Liver (tissue), 3 donors: ENCODE results near the gene LPXN.

Source experiments
- EGR1 ChIP-seq, 2 donors: IDR thresholded peaks; 2 replicates each; pipeline ENCODE4 v1.6.1; 2016 to 2018; ENCODE audit warnings: antibody characterized with exemption in 2 of 2, low read depth in 2 of 2
- JUND ChIP-seq, 2 donors: IDR thresholded peaks; 2 replicates each; pipeline ENCODE4 v1.6.1; 2016; ENCODE audit warnings: antibody characterized with exemption in 2 of 2
- RAD21 ChIP-seq, 2 donors: IDR thresholded peaks; 2 replicates each; pipeline ENCODE4 v1.6.1; 2016; ENCODE audit warnings: antibody characterized with exemption in 2 of 2, mild to moderate bottlenecking in 2 of 2
- TAF1 ChIP-seq: conservative IDR thresholded peaks from 2 replicates; pipeline ENCODE4 v1.6.1; 2016; ENCODE audit warnings: antibody characterized with exemption, mild to moderate bottlenecking
- TF ChIP-seq, protein P1 (sequence below): fragments of 150-350 bp; IDR thresholded peaks from 2 replicates; pipeline ENCODE4 v1.5.1; 2017; ENCODE audit warnings: improper control_type of control experiment, low read depth, low read length; ENCODE audit not compliant: missing input control
- TF ChIP-seq, protein P2 (sequence below): IDR thresholded peaks from 2 replicates; pipeline ENCODE4 v1.6.1; 2016; ENCODE audit warnings: antibody characterized with exemption
- TF ChIP-seq, protein P3 (sequence below): IDR thresholded peaks from 2 replicates; pipeline ENCODE4 v1.6.1; 2016; ENCODE audit warnings: antibody characterized with exemption
- TF ChIP-seq, protein P4 (sequence below): IDR thresholded peaks from 2 replicates; pipeline ENCODE4 v1.6.1; 2016; ENCODE audit warnings: antibody characterized with exemption, mild to moderate bottlenecking
- donor health status: healthy.
- donor health status: healthy.

GRCh38 chr11:58608331-58608730 is 32.7 kb upstream of the LPXN start:
- TF ChIP-seq, protein P1, sequence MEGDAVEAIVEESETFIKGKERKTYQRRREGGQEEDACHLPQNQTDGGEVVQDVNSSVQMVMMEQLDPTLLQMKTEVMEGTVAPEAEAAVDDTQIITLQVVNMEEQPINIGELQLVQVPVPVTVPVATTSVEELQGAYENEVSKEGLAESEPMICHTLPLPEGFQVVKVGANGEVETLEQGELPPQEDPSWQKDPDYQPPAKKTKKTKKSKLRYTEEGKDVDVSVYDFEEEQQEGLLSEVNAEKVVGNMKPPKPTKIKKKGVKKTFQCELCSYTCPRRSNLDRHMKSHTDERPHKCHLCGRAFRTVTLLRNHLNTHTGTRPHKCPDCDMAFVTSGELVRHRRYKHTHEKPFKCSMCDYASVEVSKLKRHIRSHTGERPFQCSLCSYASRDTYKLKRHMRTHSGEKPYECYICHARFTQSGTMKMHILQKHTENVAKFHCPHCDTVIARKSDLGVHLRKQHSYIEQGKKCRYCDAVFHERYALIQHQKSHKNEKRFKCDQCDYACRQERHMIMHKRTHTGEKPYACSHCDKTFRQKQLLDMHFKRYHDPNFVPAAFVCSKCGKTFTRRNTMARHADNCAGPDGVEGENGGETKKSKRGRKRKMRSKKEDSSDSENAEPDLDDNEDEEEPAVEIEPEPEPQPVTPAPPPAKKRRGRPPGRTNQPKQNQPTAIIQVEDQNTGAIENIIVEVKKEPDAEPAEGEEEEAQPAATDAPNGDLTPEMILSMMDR = no peak
- TF ChIP-seq, protein P2, sequence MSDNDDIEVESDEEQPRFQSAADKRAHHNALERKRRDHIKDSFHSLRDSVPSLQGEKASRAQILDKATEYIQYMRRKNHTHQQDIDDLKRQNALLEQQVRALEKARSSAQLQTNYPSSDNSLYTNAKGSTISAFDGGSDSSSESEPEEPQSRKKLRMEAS = no peak
- TF ChIP-seq EGR1 (IDR thresholded peaks at IDR 0.05; ENCODE audit: low read depth in 2 of 2) = no peak
- TF ChIP-seq, protein P3, sequence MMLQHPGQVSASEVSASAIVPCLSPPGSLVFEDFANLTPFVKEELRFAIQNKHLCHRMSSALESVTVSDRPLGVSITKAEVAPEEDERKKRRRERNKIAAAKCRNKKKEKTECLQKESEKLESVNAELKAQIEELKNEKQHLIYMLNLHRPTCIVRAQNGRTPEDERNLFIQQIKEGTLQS = no peak
- no peak for TF ChIP-seq TAF1
- TF ChIP-seq JUND (IDR thresholded peaks at IDR 0.05) = no peak
- TF ChIP-seq RAD21 (IDR thresholded peaks at IDR 0.05) = no peak
- TF ChIP-seq, protein P4, sequence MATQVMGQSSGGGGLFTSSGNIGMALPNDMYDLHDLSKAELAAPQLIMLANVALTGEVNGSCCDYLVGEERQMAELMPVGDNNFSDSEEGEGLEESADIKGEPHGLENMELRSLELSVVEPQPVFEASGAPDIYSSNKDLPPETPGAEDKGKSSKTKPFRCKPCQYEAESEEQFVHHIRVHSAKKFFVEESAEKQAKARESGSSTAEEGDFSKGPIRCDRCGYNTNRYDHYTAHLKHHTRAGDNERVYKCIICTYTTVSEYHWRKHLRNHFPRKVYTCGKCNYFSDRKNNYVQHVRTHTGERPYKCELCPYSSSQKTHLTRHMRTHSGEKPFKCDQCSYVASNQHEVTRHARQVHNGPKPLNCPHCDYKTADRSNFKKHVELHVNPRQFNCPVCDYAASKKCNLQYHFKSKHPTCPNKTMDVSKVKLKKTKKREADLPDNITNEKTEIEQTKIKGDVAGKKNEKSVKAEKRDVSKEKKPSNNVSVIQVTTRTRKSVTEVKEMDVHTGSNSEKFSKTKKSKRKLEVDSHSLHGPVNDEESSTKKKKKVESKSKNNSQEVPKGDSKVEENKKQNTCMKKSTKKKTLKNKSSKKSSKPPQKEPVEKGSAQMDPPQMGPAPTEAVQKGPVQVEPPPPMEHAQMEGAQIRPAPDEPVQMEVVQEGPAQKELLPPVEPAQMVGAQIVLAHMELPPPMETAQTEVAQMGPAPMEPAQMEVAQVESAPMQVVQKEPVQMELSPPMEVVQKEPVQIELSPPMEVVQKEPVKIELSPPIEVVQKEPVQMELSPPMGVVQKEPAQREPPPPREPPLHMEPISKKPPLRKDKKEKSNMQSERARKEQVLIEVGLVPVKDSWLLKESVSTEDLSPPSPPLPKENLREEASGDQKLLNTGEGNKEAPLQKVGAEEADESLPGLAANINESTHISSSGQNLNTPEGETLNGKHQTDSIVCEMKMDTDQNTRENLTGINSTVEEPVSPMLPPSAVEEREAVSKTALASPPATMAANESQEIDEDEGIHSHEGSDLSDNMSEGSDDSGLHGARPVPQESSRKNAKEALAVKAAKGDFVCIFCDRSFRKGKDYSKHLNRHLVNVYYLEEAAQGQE = no peak
